GM21367 (cell line): ENCODE data around the gene MACROD1.
"Not testable (repeated sequence)": the region's sequence is repeated elsewhere in the genome, so short reads cannot be mapped to it uniquely, and the experiment has no call there.

ENCODE experiments used
- ATAC-seq: cut with Tn5 transposase; IDR thresholded peaks from one replicate; pipeline ENCODE4 v1.9.1; 2021; ENCODE audit not compliant: unreplicated experiment

MACROD1 gene

DNA sequence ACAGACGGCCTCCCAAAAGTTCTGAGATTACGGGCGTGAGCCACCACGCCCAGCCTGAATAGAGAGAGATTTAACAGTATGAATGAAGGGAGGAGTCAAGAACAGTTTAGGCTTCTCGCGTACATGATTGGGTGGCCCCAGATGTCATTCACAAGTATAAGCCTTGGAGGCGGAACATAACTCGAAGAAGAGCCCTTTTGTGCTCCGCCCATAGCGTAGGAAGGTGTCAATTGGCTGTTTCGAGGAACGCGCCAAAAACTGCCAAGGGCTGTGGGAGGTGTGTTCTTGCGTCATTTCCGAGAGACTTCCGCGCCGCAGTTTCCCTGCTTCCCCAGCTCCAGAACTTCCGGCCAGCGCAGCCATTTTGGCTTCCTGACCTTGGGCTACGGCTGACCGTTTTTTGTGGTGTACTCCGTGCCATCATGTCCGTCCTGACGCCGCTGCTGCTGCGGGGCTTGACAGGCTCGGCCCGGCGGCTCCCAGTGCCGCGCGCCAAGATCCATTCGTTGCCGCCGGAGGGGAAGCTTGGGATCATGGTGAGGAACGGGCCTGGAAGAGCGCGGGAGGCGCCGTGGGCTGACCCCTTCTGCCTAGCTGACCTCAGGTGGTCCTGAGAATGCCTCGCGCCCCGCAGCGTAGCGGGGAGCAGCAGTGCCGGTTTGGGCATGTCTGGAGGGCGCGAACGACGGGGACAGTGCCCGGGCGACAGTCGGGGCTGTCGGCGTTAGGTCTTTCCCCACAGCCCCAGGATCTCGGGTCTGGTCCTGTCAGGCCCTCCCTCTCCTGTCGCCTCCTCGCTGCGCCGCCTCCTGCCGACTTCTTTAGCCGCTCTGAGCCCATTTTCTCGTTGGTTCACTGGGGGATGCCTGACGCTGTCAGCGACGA lies 191.4 kb downstream of the MACROD1 start, which contains the start of gene COX8A:
COX8A (plus strand) TSS at position 362 of the 885 bp plus-strand sequence; CDS start at position 423, 61 bp downstream.
- peak; percentile 95 for ATAC-seq

DNA sequence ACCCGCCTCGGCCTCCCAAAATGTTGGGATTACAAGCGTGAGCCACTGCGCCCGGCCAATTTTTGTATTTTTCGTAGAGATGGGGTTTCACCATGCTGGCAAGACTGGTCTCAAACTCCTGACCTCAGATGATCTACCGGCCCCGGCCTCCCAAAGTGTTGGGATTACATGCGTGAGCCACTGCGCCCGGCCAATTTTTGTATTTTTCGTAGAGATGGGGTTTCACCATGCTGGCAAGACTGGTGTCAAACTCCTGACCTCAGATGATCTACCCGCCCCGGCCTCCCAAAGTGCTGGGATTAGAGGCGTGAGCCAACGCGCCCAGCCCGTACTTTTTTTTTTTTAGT lies 192.0 kb downstream of the MACROD1 start:
- not testable (repeated sequence) for ATAC-seq

- ATAC-seq = no peak
Measured at GRCh38 chr11:63970902-63971301, 195.0 kb downstream of the MACROD1 start.

DNA sequence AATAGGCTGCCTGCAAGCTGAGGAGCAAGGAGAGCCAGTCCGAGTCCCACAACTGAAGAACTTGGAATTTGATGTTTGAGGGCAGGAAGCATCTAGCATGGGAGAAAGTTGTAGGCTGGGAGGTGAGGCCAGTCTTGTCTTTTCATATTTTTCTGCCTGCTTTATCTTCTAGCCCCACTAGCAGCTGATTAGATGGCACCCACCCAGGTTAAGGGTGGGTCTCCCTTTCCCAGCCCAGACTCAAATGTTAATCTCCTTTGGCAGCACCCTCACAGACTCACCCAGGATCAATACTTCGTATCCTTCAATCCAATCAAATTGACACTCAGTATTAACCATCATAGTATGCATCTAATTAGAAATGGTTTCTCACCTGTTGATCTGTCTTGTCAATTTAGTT lies 196.5 kb downstream of the MACROD1 start:
- no peak for ATAC-seq

GRCh38 chr11:63966444-63966843 lies 199.5 kb downstream of the MACROD1 start:
- ATAC-seq = no peak

DNA sequence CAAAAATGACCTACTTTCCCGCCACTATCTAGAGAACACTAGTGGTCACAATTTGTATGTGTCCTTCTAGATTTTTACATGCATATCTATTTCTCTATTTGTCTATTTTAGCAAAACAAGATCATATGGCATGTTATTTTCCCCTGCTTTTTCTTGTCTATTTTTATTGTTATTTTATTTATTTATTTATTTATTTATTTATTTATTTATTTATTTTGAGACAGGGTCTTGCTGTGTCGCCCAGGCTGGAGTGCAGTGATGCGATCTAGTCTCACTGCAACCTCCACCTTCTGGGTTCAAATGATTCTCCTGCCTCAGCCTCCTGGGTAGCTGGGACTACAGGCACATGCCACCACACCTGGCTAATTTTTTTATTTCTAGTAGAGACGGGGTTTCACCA lies 202.0 kb downstream of the MACROD1 start:
- not testable (repeated sequence) for ATAC-seq

DNA sequence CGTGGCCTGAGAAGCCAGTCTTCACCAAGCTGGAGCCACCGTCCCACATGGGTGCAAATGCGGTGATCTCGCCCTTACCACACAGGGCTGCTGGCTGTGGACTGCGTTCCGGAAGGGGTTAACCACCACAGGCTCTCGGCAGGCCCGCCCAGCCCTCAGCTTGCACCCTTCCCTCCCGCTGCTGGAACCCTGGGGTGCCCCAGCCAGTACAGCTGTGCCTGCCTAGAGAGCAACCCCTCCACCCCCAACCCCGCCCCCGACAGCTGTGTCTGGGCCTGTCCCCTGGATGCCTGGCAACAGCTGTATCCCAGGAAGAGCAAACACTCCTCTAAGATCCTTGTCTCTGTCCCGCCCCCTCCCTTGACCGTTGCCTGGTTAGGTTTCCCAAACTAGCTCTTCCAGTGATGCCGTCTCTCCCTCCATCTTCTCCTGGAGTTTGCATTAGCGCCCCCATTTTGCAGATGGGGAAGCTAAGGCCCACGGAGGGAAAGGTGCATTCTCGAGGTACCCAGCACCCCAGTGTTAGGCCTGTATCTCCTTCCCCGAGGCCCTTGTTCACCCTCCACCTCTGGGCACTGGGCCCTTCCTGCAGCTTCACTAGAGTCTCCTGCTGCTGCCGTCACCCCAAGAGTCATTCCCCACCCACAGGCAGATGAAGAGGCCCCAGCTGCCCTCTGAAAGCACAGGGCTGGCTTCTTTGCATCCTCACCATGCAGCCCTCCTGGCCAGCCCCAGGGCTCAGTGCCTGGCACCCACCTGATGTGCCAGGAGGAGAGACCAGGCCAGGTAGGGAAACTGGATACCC lies 204.1 kb downstream of the MACROD1 start:
- no peak for ATAC-seq

- ATAC-seq = no peak
Measured at GRCh38 chr11:63958008-63958407, 207.9 kb downstream of the MACROD1 start.

GRCh38 chr11:63952570-63952969 lies 213.3 kb downstream of the MACROD1 start:
- no peak for ATAC-seq

- ATAC-seq = no peak
Measured at GRCh38 chr11:63951779-63952536, 214.0 kb downstream of the MACROD1 start.
